Vagina (tissue), 2 donors: ENCODE results near the gene IFI6. TPM values are rescaled to one million over a fixed set of nuclear protein-coding genes. Genes with fewer than 3 reads are reported as not detected.
"Not testable (repeated sequence)": the region's sequence is repeated elsewhere in the genome, so short reads cannot be mapped to it uniquely, and the experiment has no call there.

Experiments
- DNase-seq, 2 donors: peaks; one replicate each; pipeline ENCODE4 v3.0.0-alpha.2; 2017; ENCODE audit errors: extremely low spot score in 2 of 2
- H3K27ac ChIP-seq: fragments of 200-600 bp; sonication (generic); one replicate; pipeline ENCODE4 v1.5.1; 2019
- H3K27me3 ChIP-seq: fragments of 200-600 bp; sonication (generic); one replicate; pipeline ENCODE4 v1.5.1; 2019
- H3K36me3 ChIP-seq, 2 donors: fragments of 200-600 bp; sonication (generic); one replicate each; pipeline ENCODE4 v1.5.1; 2017 to 2019
- H3K4me1 ChIP-seq: fragments of 200-600 bp; sonication (generic); one replicate; pipeline ENCODE4 v1.5.1; 2019
- H3K4me3 ChIP-seq, 2 donors: fragments of 200-600 bp; sonication (generic); 1 replicate in 1 of 2; 2 replicates in 1 of 2; pipeline ENCODE4 v1.5.1; 2016 to 2019
- H3K9me3 ChIP-seq: fragments of 200-600 bp; sonication (generic); one replicate; pipeline ENCODE4 v1.5.1; 2019
- POLR2A ChIP-seq, 2 donors: fragments of 450-650 bp; IDR thresholded peaks; one replicate each; pipeline ENCODE4 v1.6.1; 2017; ENCODE audit warnings: antibody characterized with exemption in 2 of 2, mild to moderate bottlenecking in 2 of 2, moderate library complexity in 2 of 2
- POLR2AphosphoS5 ChIP-seq, 2 donors: sonication (generic); formaldehyde crosslinking; IDR thresholded peaks; one replicate each; pipeline ENCODE4 v1.9.0; 2017; ENCODE audit warnings: antibody characterized with exemption in 2 of 2, mild to moderate bottlenecking in 2 of 2, low read depth in 1 of 2; ENCODE audit not compliant: insufficient read depth in 1 of 2
- intact Hi-C: fragments of 100-400 bp; cut with DNase I; formaldehyde crosslinking; loops from one replicate; pipeline ENCODE4 v1.15.1; 2023
- total RNA-seq: library from RNA; depleted of rRNA; stranded (reverse); fragments of >200 nt; gene quantifications from one replicate; pipeline ENCODE4 v1.2.3, GENCODE V29; 2016
- TF ChIP-seq, protein P1 (sequence below), 3 experiments: fragments of 450-650 bp in 2 of 3; fragments of 200-600 bp in 1 of 3; sonication (generic) in 1 of 3; IDR thresholded peaks; one replicate each; pipeline ENCODE4 v1.5.1; 2017 to 2019; ENCODE audit warnings: antibody characterized with exemption in 3 of 3, mild to moderate bottlenecking in 2 of 3, moderate library complexity in 2 of 3

Gene IFI6
- total RNA-seq, 1 donor from 2014 or later: 28.2 TPM

DNA sequence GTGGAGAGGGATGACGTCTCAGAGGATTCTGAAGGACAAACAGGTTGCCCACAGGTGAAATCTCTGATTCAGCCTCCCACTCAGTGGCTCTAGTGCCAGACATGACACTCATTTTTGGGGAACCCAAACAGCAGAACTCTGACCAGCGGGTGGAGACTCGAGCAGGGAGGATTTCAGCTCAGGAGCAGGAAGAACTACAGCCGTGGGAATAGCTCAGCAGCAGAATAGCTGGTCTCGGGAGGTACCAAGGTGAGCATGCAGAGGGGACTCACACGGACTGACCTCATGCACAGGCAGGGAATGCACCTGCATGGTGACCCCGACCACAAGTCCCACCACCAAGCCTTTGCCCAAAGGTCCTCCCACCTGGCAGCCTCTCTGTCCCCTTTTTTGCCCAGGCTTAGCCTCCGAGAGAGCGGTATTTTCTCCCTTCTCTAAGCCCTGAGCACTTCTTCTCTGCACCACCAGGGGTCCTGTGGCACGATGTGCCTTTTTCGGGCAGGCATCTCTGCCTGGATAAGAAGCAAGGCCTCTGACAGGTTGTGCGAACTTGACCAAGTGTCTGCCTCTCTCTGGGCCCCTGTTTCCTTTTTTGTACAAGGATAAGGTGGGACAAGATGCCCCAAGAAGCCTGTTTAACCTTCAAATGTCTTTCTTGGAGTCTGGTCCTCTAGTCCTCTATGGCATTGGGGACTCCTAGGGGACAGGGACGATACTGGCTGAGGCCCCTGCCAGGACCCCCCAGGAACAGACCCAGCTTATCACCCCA is 28.2 kb downstream of the IFI6 start:
- intact Hi-C loops: no loop called here

DNA sequence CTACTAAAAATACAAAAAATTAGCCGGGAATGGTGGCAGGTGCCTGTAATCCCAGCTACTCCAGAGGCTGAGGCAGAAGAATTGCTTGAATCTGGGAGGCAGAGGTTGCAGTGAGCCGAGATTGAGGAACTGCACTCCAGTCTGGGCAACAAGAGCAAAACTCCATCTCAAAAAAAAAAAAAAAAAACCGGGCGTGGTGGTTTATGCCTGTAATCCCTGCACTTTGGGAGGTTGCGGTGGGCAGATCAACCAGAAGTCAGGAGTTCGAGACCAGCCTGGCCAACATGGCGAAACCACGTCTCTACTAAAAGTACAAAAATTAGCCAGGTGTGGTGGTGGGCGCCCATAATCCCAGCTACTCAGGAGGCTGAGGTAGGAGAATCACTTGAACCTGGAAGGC is 31.5 kb downstream of the IFI6 start:
- H3K4me3 ChIP-seq, DNase-seq, H3K9me3 ChIP-seq, H3K36me3 ChIP-seq, intact Hi-C loops, H3K4me1 ChIP-seq, H3K27ac ChIP-seq, H3K27me3 ChIP-seq: not testable (repeated sequence)

More for the DNA sequence above, 28.2 kb downstream of the IFI6 start:
- no peaks in the 10 kb centered on the region for H3K27me3 ChIP-seq
- H3K9me3 ChIP-seq: no peaks in the 10 kb centered on the region
- TF ChIP-seq, protein P1, sequence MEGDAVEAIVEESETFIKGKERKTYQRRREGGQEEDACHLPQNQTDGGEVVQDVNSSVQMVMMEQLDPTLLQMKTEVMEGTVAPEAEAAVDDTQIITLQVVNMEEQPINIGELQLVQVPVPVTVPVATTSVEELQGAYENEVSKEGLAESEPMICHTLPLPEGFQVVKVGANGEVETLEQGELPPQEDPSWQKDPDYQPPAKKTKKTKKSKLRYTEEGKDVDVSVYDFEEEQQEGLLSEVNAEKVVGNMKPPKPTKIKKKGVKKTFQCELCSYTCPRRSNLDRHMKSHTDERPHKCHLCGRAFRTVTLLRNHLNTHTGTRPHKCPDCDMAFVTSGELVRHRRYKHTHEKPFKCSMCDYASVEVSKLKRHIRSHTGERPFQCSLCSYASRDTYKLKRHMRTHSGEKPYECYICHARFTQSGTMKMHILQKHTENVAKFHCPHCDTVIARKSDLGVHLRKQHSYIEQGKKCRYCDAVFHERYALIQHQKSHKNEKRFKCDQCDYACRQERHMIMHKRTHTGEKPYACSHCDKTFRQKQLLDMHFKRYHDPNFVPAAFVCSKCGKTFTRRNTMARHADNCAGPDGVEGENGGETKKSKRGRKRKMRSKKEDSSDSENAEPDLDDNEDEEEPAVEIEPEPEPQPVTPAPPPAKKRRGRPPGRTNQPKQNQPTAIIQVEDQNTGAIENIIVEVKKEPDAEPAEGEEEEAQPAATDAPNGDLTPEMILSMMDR (IDR thresholded peaks at IDR 0.05): peak; percentile 20 to 62 (median 35)
- no peak for TF ChIP-seq POLR2AphosphoS5 (IDR thresholded peaks at IDR 0.05; ENCODE audit: insufficient read depth in 1 of 2, low read depth in 1 of 2)
- H3K27ac ChIP-seq: no peak overlapping the region
- no peak overlapping the region for H3K4me3 ChIP-seq
- H3K4me1 ChIP-seq: no peaks in the 10 kb centered on the region
- no peaks in the 10 kb centered on the region for H3K36me3 ChIP-seq
- DNase-seq: no peak

DNA sequence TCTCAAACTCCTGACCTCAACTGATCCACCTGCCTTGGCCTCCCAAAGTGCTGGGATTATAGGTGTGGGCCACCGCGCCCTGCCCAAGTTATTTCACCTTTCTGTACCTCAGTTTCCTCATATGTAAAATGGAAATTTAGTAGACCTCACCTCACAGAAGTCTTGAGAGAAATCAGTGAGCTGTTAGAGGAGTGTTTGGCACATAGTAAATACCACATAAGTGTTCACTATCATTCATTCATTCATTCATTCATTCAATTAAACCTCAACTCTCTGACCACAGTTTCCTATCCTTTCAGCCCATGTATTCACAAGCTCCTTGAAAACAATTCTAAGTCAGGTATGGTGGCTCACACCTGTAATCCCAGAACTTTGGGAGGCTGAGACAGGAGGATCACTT is 33.2 kb downstream of the IFI6 start:
- intact Hi-C loops: no loop called here
- H3K36me3 ChIP-seq: no peaks in the 10 kb centered on the region
- H3K4me3 ChIP-seq: no peak overlapping the region
- H3K4me1 ChIP-seq: peaks cover 12% of the 10 kb centered on the region
- H3K9me3 ChIP-seq: no peaks in the 10 kb centered on the region
- DNase-seq: no peak
- TF ChIP-seq, protein P1 (IDR thresholded peaks at IDR 0.05): no peak
- TF ChIP-seq POLR2AphosphoS5 (IDR thresholded peaks at IDR 0.05; ENCODE audit: insufficient read depth in 1 of 2, low read depth in 1 of 2) (no peak), POLR2A (IDR thresholded peaks at IDR 0.05) (no peak)
- no peak overlapping the region for H3K27ac ChIP-seq
- no peaks in the 10 kb centered on the region for H3K27me3 ChIP-seq

DNA sequence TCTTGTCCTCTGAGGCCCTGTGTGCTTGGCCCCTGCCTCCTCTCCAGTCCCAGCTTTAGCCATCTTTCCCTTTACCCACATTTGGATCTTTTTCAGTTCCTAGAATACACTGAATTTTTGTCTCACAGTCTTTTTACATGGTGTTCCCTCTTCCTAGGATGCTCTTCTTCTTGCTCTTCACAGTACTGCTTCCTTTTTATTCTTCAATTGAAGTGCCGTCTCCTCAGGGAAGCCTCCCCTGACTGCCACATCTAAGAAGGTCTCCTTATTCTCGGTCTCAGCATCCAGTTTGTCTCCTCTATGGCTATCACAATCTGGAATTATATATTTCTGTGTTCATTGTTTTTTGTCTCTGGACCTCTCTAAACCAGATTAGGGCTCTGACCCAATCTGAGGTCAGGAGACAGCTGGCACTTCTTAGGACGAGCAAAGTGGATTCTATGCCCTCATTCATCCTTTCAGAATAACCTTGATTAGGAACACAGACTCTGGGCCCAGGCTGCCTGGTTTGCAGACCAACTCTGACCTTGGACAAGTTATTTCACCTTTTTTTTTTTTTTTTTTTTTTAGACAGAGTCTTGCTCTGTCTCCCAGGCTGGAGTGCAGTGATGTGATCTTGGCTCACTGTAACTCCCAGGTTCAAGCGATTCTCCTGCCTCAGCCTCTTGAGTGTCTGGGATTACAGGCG is 33.8 kb downstream of the IFI6 start:
- Histone ChIP-seq H3K4me1 (peaks cover 19% of the 10 kb centered on the region), H3K4me3 (no peak overlapping the region), H3K27me3 (no peaks in the 10 kb centered on the region), H3K27ac (no peak overlapping the region), H3K9me3 (no peaks in the 10 kb centered on the region), H3K36me3 (no peaks in the 10 kb centered on the region)
- no peak for DNase-seq
- TF ChIP-seq POLR2AphosphoS5 (IDR thresholded peaks at IDR 0.05; ENCODE audit: insufficient read depth in 1 of 2, low read depth in 1 of 2) (no peak), POLR2A (IDR thresholded peaks at IDR 0.05) (no peak)
- TF ChIP-seq, protein P1 (IDR thresholded peaks at IDR 0.05): no peak
- intact Hi-C loops: no loop called here

DNA sequence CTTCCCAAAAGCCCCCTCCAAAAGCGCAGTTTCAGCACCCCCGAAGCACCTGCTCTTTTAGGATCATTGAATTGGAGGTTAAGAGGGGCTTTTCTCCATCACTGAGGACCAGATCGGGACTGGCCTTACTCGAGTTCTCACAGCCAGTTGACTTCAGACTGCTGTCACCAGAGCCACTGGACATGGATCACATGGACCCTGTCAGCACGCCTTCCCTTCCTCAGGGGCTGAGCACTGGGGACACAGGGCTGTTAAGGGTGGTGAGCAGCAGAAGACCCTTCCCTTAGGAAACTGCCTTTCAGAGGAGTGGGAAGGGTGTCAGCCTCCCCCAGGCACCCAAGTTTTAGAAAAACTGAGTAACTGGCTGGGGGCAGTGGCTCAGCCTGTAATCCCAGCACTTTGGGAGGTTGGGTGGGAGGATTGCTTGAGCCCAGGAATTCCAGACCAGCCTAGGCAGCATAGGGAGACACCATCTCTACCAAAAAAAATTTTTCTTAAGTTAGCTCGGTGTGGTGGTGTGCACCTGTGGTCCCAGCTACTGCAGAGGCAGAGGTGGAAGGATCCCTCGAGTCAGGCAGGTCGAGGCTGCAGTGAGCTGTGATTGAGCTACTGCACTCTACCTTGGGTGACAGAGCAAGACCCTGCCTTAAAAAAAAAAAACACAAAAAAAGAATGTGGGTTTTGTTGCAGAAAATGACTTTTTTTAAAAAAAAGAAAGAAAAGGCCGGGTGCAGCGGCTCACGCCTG is 36.4 kb downstream of the IFI6 start:
- Histone ChIP-seq H3K4me1 (peaks cover 42% of the 10 kb centered on the region), H3K27me3 (no peaks in the 10 kb centered on the region), H3K27ac (peak overlapping the region; percentile 65), H3K4me3 (peak overlapping the region; percentile 50 to 52), H3K9me3 (no peaks in the 10 kb centered on the region), H3K36me3 (no peaks in the 10 kb centered on the region)
- intact Hi-C loops: no loop called here
- TF ChIP-seq POLR2AphosphoS5 (IDR thresholded peaks at IDR 0.05; ENCODE audit: insufficient read depth in 1 of 2, low read depth in 1 of 2): no peak
- TF ChIP-seq POLR2A (IDR thresholded peaks at IDR 0.05): no peak
- TF ChIP-seq, protein P1 (IDR thresholded peaks at IDR 0.05): no peak
- DNase-seq: no peak
